IMR-90 (cell line): ENCODE results near the gene PPWD1. TPM values are rescaled to one million over a fixed set of nuclear protein-coding genes. Genes with fewer than 3 reads are reported as not detected.

ENCODE experiments used
- ATAC-seq: fragments of 200-7000 bp; cut with Tn5 transposase; 2 replicates; pipeline ENCODE4 v1.9.1; 2020; ENCODE audit warnings: low read depth, mild to moderate bottlenecking, moderate library complexity
- BruUV-seq: library from RNA; stranded (reverse); fragments of 400-500 nt; replicated peaks from 2 replicates; lab custom pipeline; 2021; lab: Mats Ljungman, UMichigan
- CTCF ChIA-PET: fragments of 300-600 bp; formaldehyde crosslinking; extraction: SDS; loops from one replicate; lab custom pipeline; 2021; ENCODE audit warnings: antibody characterized with exemption; lab: Yijun Ruan, JAX
- POLR2A ChIA-PET: fragments of 300-600 bp; sonication (Branson Sonifier 250); formaldehyde crosslinking; loops from one replicate; lab custom pipeline; 2022; ENCODE audit warnings: antibody characterized with exemption; ENCODE audit not compliant: unreplicated experiment; lab: Charles Lee
- DNase-seq: peaks from one replicate; pipeline ENCODE4 v3.0.0; 2013
- H2AFZ ChIP-seq: replicated peaks from 2 replicates; pipeline ENCODE3; 2013; ENCODE audit warnings: low read length, mild to moderate bottlenecking; ENCODE audit not compliant: poor library complexity
- H2AK5ac ChIP-seq: 2 replicates; pipeline ENCODE4 v1.6.1; 2013; ENCODE audit warnings: low read depth, low read length, inconsistent platforms
- H2AK9ac ChIP-seq: replicated peaks from 2 replicates; pipeline ENCODE3; 2013; ENCODE audit warnings: mild to moderate bottlenecking, low read depth, low read length, moderate library complexity; ENCODE audit not compliant: poor library complexity
- H2BK120ac ChIP-seq: 2 replicates; pipeline ENCODE4 v1.6.1; 2013; ENCODE audit warnings: low read depth, low read length, inconsistent platforms
- H2BK15ac ChIP-seq: 3 replicates; pipeline ENCODE4 v1.6.1; 2013; ENCODE audit warnings: low read depth, low read length, inconsistent platforms
- H2BK20ac ChIP-seq: 2 replicates; pipeline ENCODE4 v1.6.1; 2013; ENCODE audit warnings: low read depth, mild to moderate bottlenecking, inconsistent platforms, low read length, moderate library complexity
- H2BK5ac ChIP-seq: 2 replicates; pipeline ENCODE4 v1.6.1; 2013; ENCODE audit warnings: mild to moderate bottlenecking, low read depth, low read length, inconsistent platforms; ENCODE audit not compliant: poor library complexity, severe bottlenecking
- H3K14ac ChIP-seq: replicated peaks from 2 replicates; pipeline ENCODE4 v1.6.1; 2013; ENCODE audit warnings: low read depth, low read length, inconsistent platforms
- H3K18ac ChIP-seq: 2 replicates; pipeline ENCODE4 v1.6.1; 2013; ENCODE audit warnings: low read depth, low read length, control low read depth
- H3K23ac ChIP-seq: 2 replicates; pipeline ENCODE4 v1.6.1; 2013; ENCODE audit warnings: low read depth, low read length, inconsistent platforms
- H3K27ac ChIP-seq: 2 replicates; pipeline ENCODE4 v1.5.1; 2013; ENCODE audit warnings: mild to moderate bottlenecking, control low read depth, low read length; ENCODE audit not compliant: insufficient read depth
- H3K27me3 ChIP-seq: 2 replicates; pipeline ENCODE4 v1.6.1; 2013; ENCODE audit warnings: low read length; ENCODE audit not compliant: control insufficient read depth, insufficient read depth
- H3K36me3 ChIP-seq: 2 replicates; pipeline ENCODE4 v1.6.1; 2013; ENCODE audit warnings: low read length, mixed read lengths; ENCODE audit not compliant: control insufficient read depth, insufficient read depth
- H3K4ac ChIP-seq: 2 replicates; pipeline ENCODE4 v1.6.1; 2013; ENCODE audit warnings: low read depth, low read length, inconsistent platforms
- H3K4me1 ChIP-seq: 2 replicates; pipeline ENCODE4 v1.6.1; 2013; ENCODE audit warnings: low read length, mixed read lengths; ENCODE audit not compliant: control insufficient read depth, insufficient read depth
- H3K4me2 ChIP-seq: 2 replicates; pipeline ENCODE4 v1.6.1; 2013; ENCODE audit warnings: low read depth, mild to moderate bottlenecking, control low read depth, low read length, moderate library complexity
- H3K4me3 ChIP-seq: 2 replicates; pipeline ENCODE4 v1.5.1; 2013; ENCODE audit warnings: low read depth, mild to moderate bottlenecking, control low read depth, low read length, moderate library complexity; ENCODE audit not compliant: insufficient read depth
- H3K56ac ChIP-seq: 2 replicates; pipeline ENCODE4 v1.6.1; 2013; ENCODE audit warnings: low read length, inconsistent platforms; ENCODE audit not compliant: insufficient read depth; ENCODE audit errors: extremely low read depth
- H3K79me1 ChIP-seq, 2 experiments: 2 replicates each; pipeline ENCODE4 v1.6.1; 2013; ENCODE audit warnings: low read length in 2 of 2, inconsistent platforms in 1 of 2, low read depth in 1 of 2
- H3K9ac ChIP-seq: 2 replicates; pipeline ENCODE4 v1.6.1; 2013; ENCODE audit warnings: low read depth, low read length, control low read depth
- H3K9me1 ChIP-seq: 2 replicates; pipeline ENCODE4 v1.6.1; 2013; ENCODE audit warnings: low read length, inconsistent platforms; ENCODE audit not compliant: insufficient read depth
- H3K9me3 ChIP-seq: 2 replicates; pipeline ENCODE4 v1.6.1; 2013; ENCODE audit warnings: low read length; ENCODE audit not compliant: control insufficient read depth, insufficient read depth
- H4K20me1 ChIP-seq: 2 replicates; pipeline ENCODE4 v1.6.1; 2013; ENCODE audit warnings: low read length, inconsistent platforms; ENCODE audit not compliant: insufficient read depth
- H4K5ac ChIP-seq: 2 replicates; pipeline ENCODE4 v1.6.1; 2013; ENCODE audit warnings: mild to moderate bottlenecking, low read depth, low read length, control low read depth
- H4K8ac ChIP-seq, 2 experiments: 2 replicates each; pipeline ENCODE4 v1.6.1; 2013; ENCODE audit warnings: low read depth in 2 of 2, low read length in 2 of 2, control low read depth in 1 of 2, inconsistent platforms in 1 of 2
- H4K91ac ChIP-seq: 2 replicates; pipeline ENCODE4 v1.6.1; 2013; ENCODE audit warnings: low read depth, low read length, inconsistent platforms; ENCODE audit not compliant: insufficient read depth
- BHLHE40 ChIP-seq: fragments of 150-350 bp; IDR thresholded peaks from 2 replicates; pipeline ENCODE4 v1.6.1; 2016; ENCODE audit warnings: mild to moderate bottlenecking, low read depth, low read length
- CEBPB ChIP-seq: IDR thresholded peaks from 2 replicates; pipeline ENCODE4 v1.6.1; 2012; ENCODE audit warnings: low read depth, low read length, improper control_type of control experiment
- CHD1 ChIP-seq: IDR thresholded peaks from 2 replicates; pipeline ENCODE4 v1.6.1; 2012; ENCODE audit warnings: low read depth, low read length, improper control_type of control experiment
- CTCF ChIP-seq: conservative IDR thresholded peaks from 2 replicates; pipeline ENCODE4 v1.5.1; 2012; ENCODE audit warnings: mild to moderate bottlenecking, low read depth, low read length, improper control_type of control experiment
- ELK1 ChIP-seq: fragments of 150-350 bp; IDR thresholded peaks from 2 replicates; pipeline ENCODE4 v1.6.1; 2016; ENCODE audit warnings: low read depth, mild to moderate bottlenecking, low read length, moderate library complexity, borderline replicate concordance
- FOS ChIP-seq: fragments of 150-350 bp; IDR thresholded peaks from 2 replicates; pipeline ENCODE4 v1.6.1; 2016; ENCODE audit warnings: low read depth, low read length
- MAFK ChIP-seq: IDR thresholded peaks from 2 replicates; pipeline ENCODE4 v1.6.1; 2012; ENCODE audit warnings: low read depth, low read length, improper control_type of control experiment
- MAZ ChIP-seq: IDR thresholded peaks from 2 replicates; pipeline ENCODE4 v1.6.1; 2012; ENCODE audit warnings: low read depth, mild to moderate bottlenecking, low read length, improper control_type of control experiment, moderate library complexity, borderline replicate concordance
- MXI1 ChIP-seq: IDR thresholded peaks from 2 replicates; pipeline ENCODE4 v1.6.1; 2012; ENCODE audit warnings: low read depth, mild to moderate bottlenecking, low read length, moderate library complexity, borderline replicate concordance
- NFE2L2 ChIP-seq: fragments of 150-350 bp; IDR thresholded peaks from 2 replicates; pipeline ENCODE4 v1.6.1; 2016; ENCODE audit warnings: low read depth, mild to moderate bottlenecking, low read length
- POLR2A ChIP-seq: IDR thresholded peaks from 2 replicates; pipeline ENCODE4 v1.6.1; 2012; ENCODE audit warnings: mild to moderate bottlenecking, low read depth, low read length
- RAD21 ChIP-seq: IDR thresholded peaks from 2 replicates; pipeline ENCODE4 v1.6.1; 2012; ENCODE audit warnings: low read length, improper control_type of control experiment
- RCOR1 ChIP-seq: IDR thresholded peaks from 2 replicates; pipeline ENCODE4 v1.6.1; 2012; ENCODE audit warnings: mild to moderate bottlenecking, low read length, improper control_type of control experiment; ENCODE audit not compliant: insufficient replicate concordance
- RFX5 ChIP-seq: IDR thresholded peaks from 2 replicates; pipeline ENCODE4 v1.8.0; 2012; ENCODE audit warnings: low read depth, mild to moderate bottlenecking, low read length, moderate library complexity
- SMC3 ChIP-seq: fragments of 150-350 bp; IDR thresholded peaks from 2 replicates; pipeline ENCODE4 v1.6.1; 2016; ENCODE audit warnings: low read depth, mild to moderate bottlenecking, antibody characterized with exemption, low read length, moderate library complexity
- USF2 ChIP-seq: fragments of 150-350 bp; IDR thresholded peaks from 2 replicates; pipeline ENCODE4 v1.6.1; 2017; ENCODE audit warnings: mild to moderate bottlenecking, antibody characterized with exemption, low read length, low read depth
- WGBS, 2 experiments: methylation state at CpG; one replicate each; pipeline versions ENCODE4 v1.1.5 to v1.1.7; 2013; ENCODE audit warnings: missing lambda C conversion rate in 2 of 2; ENCODE audit not compliant: insufficient read length in 1 of 2; ENCODE audit errors: extremely low coverage in 2 of 2; 5-methylcytosine and 5-hydroxymethylcytosine counted together
- dilution Hi-C: fragments of 300-500 bp; cut with HindIII; formaldehyde crosslinking; loops from one replicate; pipeline ENCODE4 v1.14.3; 2018; ENCODE audit warnings: low sequenced_read_pairs; ENCODE audit not compliant: unreplicated experiment
- in situ Hi-C: fragments of 300-500 bp; cut with MboI; formaldehyde crosslinking; loops from 3 replicates; pipeline ENCODE4 v1.14.3; 2019; ENCODE audit warnings: low sequenced_read_pairs, inconsistent platforms, mixed read lengths
- intact Hi-C: fragments of 100-400 bp; cut with micrococcal nuclease; formaldehyde crosslinking; loops from 2 replicates; pipeline ENCODE4 v1.10.0; 2022
- polyA plus RNA-seq, 3 experiments: library from polyadenylated mRNA; depleted of rRNA; stranded (reverse); fragments of >200 nt; gene quantifications; 2 replicates each; pipeline ENCODE4 v1.2.3, GENCODE V29; 2012; ENCODE audit warnings: low replicate concordance in 1 of 3
- total RNA-seq: library from RNA; depleted of rRNA; stranded (reverse); fragments of >200 nt; gene quantifications from 2 replicates; pipeline ENCODE4 v1.2.3, GENCODE V29; 2012

Gene PPWD1
- total and polyA plus RNA-seq, 2 of the 4 experiments (the other 2 are of a cell fraction), result 12.5 to 17.9 TPM

- H4K8ac ChIP-seq, result no peak overlapping the region
- CTCF ChIA-PET, result interaction anchor here (0.8 kb wide), 1 partner anchor 10 kb away, joined by 6 read pairs; no protein-coding TSS in a partner anchor
These were observed 6.9 kb upstream of the PPWD1 start for GRCh38 chr5:65556181-65556580.

More at GRCh38 chr5:65556181-65556580, 6.9 kb upstream of the PPWD1 start:
- H2BK15ac ChIP-seq, result no peak overlapping the region
- H3K4me2 ChIP-seq, result no peak overlapping the region
- POLR2A ChIA-PET, result no interaction called here
- H2BK5ac ChIP-seq, result no peak overlapping the region
- in situ Hi-C loops, result no loop called here
- H3K23ac ChIP-seq, result no peak overlapping the region
- H3K27me3 ChIP-seq, result no peaks in the 10 kb centered on the region
- ATAC-seq (no peak), DNase-seq (no peak)
- no peak overlapping the region for H2AK5ac ChIP-seq
- BruUV-seq, result no TSS peak
- no peak overlapping the region for H3K18ac ChIP-seq
- no CpG with 5 or more reads among the region's 2 CpGs for WGBS, 2 experiments
- dilution Hi-C loops, result no loop called here
- H3K79me1 ChIP-seq, result peaks cover 12 to 22% of the 10 kb centered on the region in 2 experiments
- H3K14ac ChIP-seq, result no peak overlapping the region
- H3K9ac ChIP-seq, result no peak overlapping the region
- no peak overlapping the region for H3K56ac ChIP-seq
- H3K36me3 ChIP-seq, result no peaks in the 10 kb centered on the region; the same call in 1 of the 2 replicates
- TF ChIP-seq CTCF (no peak), MAZ (no peak), USF2 (no peak), RCOR1 (no peak), RFX5 (no peak), MXI1 (no peak), FOS (no peak), MAFK (no peak), CEBPB (no peak), ELK1 (no peak), NFE2L2 (no peak), CHD1 (no peak), RAD21 (no peak), SMC3 (no peak), BHLHE40 (no peak), POLR2A (no peak)
- intact Hi-C loops, result no loop called here
- H4K20me1 ChIP-seq, result no peaks in the 10 kb centered on the region
- no peak overlapping the region for H3K4ac ChIP-seq
- no peak overlapping the region for H2AK9ac ChIP-seq
- H2BK120ac ChIP-seq, result no peak overlapping the region
- H4K5ac ChIP-seq, result no peak overlapping the region
- no peak overlapping the region for H4K91ac ChIP-seq
- no peaks in the 10 kb centered on the region for H3K9me3 ChIP-seq
- H2BK20ac ChIP-seq, result no peak overlapping the region
- H3K4me1 ChIP-seq, result no peaks in the 10 kb centered on the region
- no peak overlapping the region for H2AFZ ChIP-seq
- no peak overlapping the region for H3K4me3 ChIP-seq
- no peak overlapping the region for H3K27ac ChIP-seq
- H3K9me1 ChIP-seq, result no peaks in the 10 kb centered on the region
